Loucy (cell line): Measurements from ENCODE around the gene GAST.

Experiments used
- EZH2phosphoT487 ChIP-seq: fragments of 200-600 bp; IDR thresholded peaks from 2 replicates; pipeline ENCODE4 v1.6.1; 2018; ENCODE audit warnings: antibody characterized with exemption, mild to moderate bottlenecking, moderate library complexity, borderline replicate concordance
- TF ChIP-seq, protein P1 (sequence below): fragments of 200-600 bp; sonication (generic); conservative IDR thresholded peaks from 2 replicates; pipeline ENCODE4 v1.5.1; 2014; ENCODE audit warnings: mild to moderate bottlenecking, antibody characterized with exemption, low read length

DNA sequence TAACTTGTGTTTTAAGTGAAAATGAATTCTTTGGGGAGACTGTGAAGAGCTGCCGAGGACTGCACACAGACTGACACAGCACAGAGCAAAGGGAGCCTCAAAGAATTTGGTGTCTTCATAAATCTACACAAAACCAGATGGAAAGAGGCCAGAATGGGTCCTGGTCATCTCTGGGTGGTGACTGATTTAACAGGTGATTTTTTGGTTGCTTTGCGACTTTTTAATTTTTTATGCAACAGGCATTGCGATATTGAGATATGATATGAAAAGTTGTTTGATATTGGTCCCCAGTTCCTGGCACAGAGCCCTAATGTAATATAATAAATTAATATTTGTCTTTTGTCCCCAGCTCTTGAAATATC lies 36.1 kb upstream of the GAST start:
- TF ChIP-seq, protein P1, sequence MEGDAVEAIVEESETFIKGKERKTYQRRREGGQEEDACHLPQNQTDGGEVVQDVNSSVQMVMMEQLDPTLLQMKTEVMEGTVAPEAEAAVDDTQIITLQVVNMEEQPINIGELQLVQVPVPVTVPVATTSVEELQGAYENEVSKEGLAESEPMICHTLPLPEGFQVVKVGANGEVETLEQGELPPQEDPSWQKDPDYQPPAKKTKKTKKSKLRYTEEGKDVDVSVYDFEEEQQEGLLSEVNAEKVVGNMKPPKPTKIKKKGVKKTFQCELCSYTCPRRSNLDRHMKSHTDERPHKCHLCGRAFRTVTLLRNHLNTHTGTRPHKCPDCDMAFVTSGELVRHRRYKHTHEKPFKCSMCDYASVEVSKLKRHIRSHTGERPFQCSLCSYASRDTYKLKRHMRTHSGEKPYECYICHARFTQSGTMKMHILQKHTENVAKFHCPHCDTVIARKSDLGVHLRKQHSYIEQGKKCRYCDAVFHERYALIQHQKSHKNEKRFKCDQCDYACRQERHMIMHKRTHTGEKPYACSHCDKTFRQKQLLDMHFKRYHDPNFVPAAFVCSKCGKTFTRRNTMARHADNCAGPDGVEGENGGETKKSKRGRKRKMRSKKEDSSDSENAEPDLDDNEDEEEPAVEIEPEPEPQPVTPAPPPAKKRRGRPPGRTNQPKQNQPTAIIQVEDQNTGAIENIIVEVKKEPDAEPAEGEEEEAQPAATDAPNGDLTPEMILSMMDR: no peak
- no peak for TF ChIP-seq EZH2phosphoT487
